Neural progenitor cell (in vitro differentiated cells): ENCODE measurements around the gene PDE1C.

ENCODE experiments used
- CTCF ChIP-seq: fragments of 200-600 bp; sonication (generic); IDR thresholded peaks from 2 replicates; pipeline ENCODE4 v1.5.1; 2017; ENCODE audit warnings: antibody characterized with exemption, mild to moderate bottlenecking
- EZH2 ChIP-seq: fragments of 200-600 bp; sonication (generic); IDR thresholded peaks from 2 replicates; pipeline ENCODE4 v1.6.1; 2017; ENCODE audit warnings: antibody characterized with exemption, mild to moderate bottlenecking, moderate library complexity
- EZH2phosphoT487 ChIP-seq: fragments of 200-600 bp; sonication (generic); IDR thresholded peaks from 2 replicates; pipeline ENCODE4 v1.6.1; 2017; ENCODE audit warnings: antibody characterized with exemption

GRCh38 chr7:32045228-32045627 is 25.0 kb downstream of the PDE1C start:
- TF ChIP-seq CTCF, result no peak
- no peak for TF ChIP-seq EZH2
- TF ChIP-seq EZH2phosphoT487, result no peak
